HG02852 (cell line): ENCODE data around the gene PLOD3.
"Not testable (repeated sequence)": the region's sequence is repeated elsewhere in the genome, so short reads cannot be mapped to it uniquely, and the experiment has no call there.

ENCODE experiments used
- ATAC-seq: cut with Tn5 transposase; IDR thresholded peaks from one replicate; pipeline ENCODE4 v1.9.1; 2021; ENCODE audit warnings: mild to moderate bottlenecking, moderate library complexity; ENCODE audit not compliant: unreplicated experiment

Gene PLOD3

GRCh38 chr7:101216001-101216859 is 1.2 kb downstream of the PLOD3 start:
- no peak for ATAC-seq

GRCh38 chr7:101212014-101212413 is 5.4 kb downstream of the PLOD3 start:
- no peak for ATAC-seq

DNA sequence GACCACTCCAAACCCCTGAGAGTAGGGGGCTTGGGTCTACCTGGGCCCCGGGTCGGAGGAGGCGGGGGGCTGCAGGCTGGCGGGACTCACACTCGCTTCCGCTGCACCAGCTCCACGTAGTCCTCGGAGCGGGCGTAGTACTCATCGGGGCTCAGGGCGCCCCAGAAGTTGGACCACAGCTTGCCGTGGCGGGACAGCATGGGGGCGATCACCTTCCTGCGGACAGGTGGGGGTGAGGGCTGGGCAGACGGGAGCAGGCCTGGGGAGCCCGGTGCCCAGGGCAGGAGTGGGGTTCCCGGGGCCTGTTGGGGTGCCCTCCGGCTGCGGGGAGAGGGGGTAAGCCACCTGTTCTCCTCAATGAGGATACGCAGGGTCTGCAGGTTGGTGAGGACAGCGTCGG is 5.9 kb downstream of the PLOD3 start:
- ATAC-seq: no peak

DNA sequence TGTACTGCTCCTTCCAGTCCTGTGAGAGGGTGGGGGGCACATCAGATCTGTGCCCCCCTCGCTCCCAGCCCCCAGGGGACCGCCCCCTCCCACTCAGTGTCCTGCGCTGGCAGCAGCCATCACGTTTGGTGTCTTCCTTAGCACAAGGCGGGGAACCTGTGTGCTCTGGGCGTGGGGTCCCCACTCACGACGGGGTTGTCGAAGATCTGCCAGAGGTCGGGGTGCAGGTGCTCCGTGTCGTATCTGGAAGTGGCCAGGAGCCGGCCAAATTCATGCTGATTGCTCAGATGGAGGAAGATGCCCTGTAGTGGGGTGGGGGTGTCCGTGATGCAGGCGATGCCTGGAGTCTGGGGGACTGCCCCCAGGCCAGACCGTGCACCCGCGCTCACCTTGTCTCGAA is 7.2 kb downstream of the PLOD3 start:
- no peak for ATAC-seq

DNA sequence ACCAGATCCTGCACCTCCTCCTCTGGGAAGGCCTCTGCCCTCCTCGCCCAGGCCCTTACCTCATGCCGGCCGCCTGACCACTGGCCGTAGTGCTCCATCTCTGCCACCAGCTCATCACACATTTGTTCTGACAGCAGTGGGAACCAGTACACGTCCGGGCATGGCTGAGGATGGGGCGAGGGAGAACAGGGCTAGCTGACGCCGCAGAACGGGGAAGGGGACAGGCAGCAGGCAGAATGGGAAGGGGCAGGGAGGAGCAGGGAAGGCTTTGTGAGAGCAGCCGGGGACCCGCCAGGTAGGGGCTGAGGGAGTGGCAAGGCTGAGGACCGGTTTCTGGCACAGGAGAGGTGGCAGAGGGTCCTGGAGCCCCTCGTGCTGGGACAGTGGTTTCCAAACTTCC is 8.6 kb downstream of the PLOD3 start:
- no peak for ATAC-seq

GRCh38 chr7:101207459-101207858 is 9.9 kb downstream of the PLOD3 start:
- no peak for ATAC-seq

- ATAC-seq: no peak
Observed at GRCh38 chr7:101206665-101207042, 10.7 kb downstream of the PLOD3 start.

DNA sequence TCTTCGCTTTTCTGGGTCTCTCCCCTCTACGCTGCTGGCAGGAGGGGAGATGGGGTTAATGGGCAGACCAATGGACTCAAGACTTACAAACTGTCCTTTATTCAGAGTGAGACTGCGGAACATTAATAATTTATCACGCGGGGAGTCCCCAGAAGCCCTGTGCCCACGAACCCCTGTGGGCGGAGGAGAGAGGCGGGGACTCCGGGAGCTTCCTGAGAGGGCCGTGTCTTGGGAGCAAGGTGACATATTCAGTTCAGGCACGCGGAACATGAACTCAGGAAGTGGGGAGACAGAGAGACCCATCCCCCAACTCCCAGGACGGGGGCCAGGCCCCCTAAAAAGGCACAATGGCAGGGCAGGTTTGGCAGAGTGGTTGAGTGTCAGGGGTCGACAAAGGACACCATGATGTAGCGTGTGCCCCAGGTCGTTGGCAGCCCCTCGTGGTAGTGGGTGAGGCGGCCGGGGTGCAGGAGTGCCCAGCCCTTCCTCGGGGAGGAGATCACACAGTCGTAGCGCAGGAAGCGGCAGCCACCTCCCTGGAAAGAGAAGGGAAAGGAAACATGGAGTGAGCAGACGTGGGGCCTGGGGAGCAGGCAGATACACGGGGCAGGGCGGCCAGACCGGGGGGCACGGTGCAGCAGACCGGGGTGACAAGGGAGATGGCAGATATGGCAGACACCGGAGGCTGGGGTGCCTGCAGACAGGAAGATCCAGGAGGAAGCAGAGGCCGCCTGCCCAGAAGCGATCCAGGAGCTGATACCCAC is 11.3 kb downstream of the PLOD3 start:
- ATAC-seq: no peak

- not testable (repeated sequence) for ATAC-seq
Observed at GRCh38 chr7:101203740-101204738, 13.3 kb downstream of the PLOD3 start.

- no peak for ATAC-seq
Observed at GRCh38 chr7:101202603-101202918, 14.8 kb downstream of the PLOD3 start.

DNA sequence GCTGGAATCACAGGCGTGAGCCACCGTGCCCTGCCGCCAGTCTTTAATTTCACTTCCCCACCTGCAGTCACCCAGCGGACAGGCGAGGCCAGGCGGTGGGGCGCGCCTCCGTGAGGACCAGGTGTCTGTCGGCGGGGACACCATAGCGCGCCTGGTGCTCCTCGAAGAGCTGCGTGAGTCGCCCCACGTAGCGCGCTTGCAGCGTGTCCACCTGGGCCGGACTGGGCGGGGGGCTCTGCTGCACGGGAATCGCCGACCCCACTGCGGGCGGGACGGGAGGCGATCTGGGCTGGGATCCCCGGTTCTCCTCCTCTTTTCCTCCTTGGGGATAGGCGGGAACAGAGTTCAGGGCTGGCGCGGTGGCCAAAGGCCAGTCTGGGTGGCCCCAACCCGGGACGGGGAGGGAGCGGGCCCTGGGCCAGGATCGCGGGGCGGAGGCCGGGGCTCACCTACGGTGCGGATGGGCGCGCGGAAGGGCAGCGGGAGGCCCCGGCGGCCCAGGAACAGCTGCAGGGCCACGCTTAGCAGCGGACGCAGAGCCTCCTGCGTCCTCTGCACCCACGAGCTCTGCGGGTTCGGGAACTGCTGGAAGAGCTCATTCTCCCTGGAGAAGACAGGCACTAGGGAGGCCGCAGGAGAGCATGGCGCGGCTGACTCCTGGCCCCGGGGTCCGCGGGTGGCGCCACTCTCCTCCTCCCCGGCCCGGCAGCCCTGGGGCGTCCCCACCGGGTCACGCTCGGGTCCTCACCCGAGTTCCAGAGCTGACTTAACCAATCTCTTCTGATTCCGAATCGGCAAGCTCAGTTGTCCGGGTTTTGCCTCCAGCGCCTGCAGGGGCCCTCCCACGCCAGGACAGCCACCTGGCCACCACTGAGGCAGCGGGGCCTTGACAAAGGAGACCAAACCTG is 15.4 kb downstream of the PLOD3 start:
- no peak for ATAC-seq

GRCh38 chr7:101200862-101201599 is 16.4 kb downstream of the PLOD3 start, which contains the start of gene MOGAT3:
Gene MOGAT3 (minus strand): TSS chr7:101201036. CDS start chr7:101200854, 182 bp downstream.
- ATAC-seq: no peak

DNA sequence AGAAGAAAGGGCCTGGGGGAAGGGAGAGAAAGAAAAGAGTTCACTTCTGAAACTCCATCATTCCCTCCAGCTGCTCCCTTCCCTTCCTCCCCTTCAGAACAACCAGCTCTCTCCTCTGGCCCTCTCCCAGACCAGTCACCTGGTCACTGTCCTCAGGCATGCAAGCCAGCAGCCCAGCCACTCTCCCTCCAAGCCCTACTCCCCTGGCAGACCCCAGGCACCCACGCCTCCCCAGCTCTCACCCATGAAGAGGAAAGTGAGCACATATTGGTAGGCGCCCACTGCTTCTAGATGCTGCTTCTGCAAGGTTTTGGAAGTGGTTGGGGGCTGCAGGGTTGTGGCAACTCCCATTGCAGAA is 16.9 kb downstream of the PLOD3 start:
- ATAC-seq: no peak

DNA sequence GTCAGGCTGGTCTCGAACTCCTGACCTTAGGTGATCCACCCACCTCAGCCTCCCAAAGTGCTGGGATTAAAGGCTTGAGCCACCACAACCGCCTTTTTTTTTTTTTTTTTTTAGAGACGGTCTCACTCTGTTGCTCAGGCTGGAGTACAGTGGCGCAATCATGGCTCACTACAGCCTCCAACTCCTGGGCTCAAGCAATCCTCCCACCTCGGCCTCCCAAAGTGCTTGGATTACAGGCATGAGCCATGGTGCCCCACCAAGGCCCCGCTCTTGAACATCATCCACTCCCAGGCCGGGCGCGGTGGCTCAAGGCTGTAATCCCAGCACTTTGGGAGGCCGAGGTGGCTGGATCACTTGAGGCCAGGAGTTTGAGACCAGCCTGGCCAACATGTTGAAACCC is 17.9 kb downstream of the PLOD3 start:
- ATAC-seq: not testable (repeated sequence)

DNA sequence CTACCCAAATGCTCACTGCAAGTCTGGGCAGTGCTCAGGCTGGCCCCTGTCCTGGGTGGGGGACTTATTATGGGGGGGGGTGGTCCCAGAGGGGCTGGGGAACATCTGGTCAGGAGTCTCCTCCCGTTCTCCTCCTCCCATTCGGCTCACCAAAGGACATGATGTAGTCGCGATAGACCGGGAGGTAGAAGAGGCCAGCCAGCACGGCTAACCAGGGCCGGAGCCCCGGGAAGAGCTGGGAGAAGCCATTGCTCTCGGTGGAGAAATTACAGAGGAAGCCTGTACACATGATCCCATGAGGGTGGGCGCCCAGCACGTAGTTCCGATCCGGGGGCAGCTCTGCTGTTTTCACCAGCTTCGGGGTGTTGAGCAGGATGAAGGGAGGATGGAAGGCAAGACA is 18.9 kb downstream of the PLOD3 start:
- ATAC-seq: no peak

- ATAC-seq: no peak
Observed at GRCh38 chr7:101197991-101198390, 19.4 kb downstream of the PLOD3 start.

GRCh38 chr7:101195884-101196283 is 21.5 kb downstream of the PLOD3 start:
- ATAC-seq: no peak

- ATAC-seq: no peak
Observed at GRCh38 chr7:101189109-101189508, 28.3 kb downstream of the PLOD3 start.

- no peak for ATAC-seq
Observed at GRCh38 chr7:101186844-101187428, 30.4 kb downstream of the PLOD3 start.
